HepG2 (cell line): ENCODE data around the gene CNTN5. TPM values are rescaled to one million over a fixed set of nuclear protein-coding genes. Genes with fewer than 3 reads are reported as not detected.

Source experiments
- ATAC-seq: fragments of 200-7000 bp; cut with Tn5 transposase; 3 replicates; pipeline ENCODE4 v1.9.1; 2020; ENCODE audit warnings: mild to moderate bottlenecking, moderate library complexity
- BruUV-seq: library from RNA; stranded (reverse); fragments of 400-500 nt; replicated peaks from 2 replicates; lab custom pipeline; 2021; lab: Mats Ljungman, UMichigan
- CTCF ChIA-PET: fragments of 300-600 bp; formaldehyde crosslinking; extraction: SDS; loops from one replicate; lab custom pipeline; 2021; ENCODE audit warnings: low total read pairs, inconsistent platforms, low intra/inter-chr PET ratio; lab: Yijun Ruan, JAX
- POLR2A ChIA-PET: fragments of 350-600 bp; sonication (Branson Sonifier 250); formaldehyde crosslinking; loops from one replicate; lab custom pipeline; 2020; ENCODE audit warnings: antibody characterized with exemption, inconsistent platforms; lab: Yijun Ruan, JAX
- DNase-seq: peaks from one replicate; pipeline ENCODE4 v3.0.0-alpha.2; 2015; ENCODE audit warnings: low spot score
- FAIRE-seq: peaks from 3 replicates; lab custom pipeline; 2011; peaks lifted over from hg19 to GRCh38; lab: Jason Lieb, UNC
- H2AFZ ChIP-seq: one replicate; pipeline ENCODE4 v1.6.1; 2011; ENCODE audit warnings: low read length, inconsistent platforms
- H3K27ac ChIP-seq: fragments of 300-600 bp; 3 replicates; pipeline ENCODE4 v1.8.0; 2011; ENCODE audit warnings: mixed run types, mild to moderate bottlenecking, mixed read lengths, low read length, inconsistent platforms; ENCODE audit not compliant: insufficient read depth; ENCODE audit errors: extremely low read length
- H3K27me3 ChIP-seq, 2 experiments: fragments of 200-600 bp in 1 of 2; 2 replicates in 1 of 2; 3 replicates in 1 of 2; pipeline versions ENCODE4 v1.6.0 to v1.8.0; 2011; ENCODE audit warnings: low read length in 2 of 2, mild to moderate bottlenecking in 2 of 2, moderate library complexity in 2 of 2, inconsistent platforms in 1 of 2; ENCODE audit not compliant: insufficient read depth in 2 of 2, control insufficient read depth in 1 of 2
- H3K36me3 ChIP-seq, 2 experiments: fragments of 200-600 bp in 1 of 2; replicated peaks in 1 of 2; 2 replicates in 1 of 2; 3 replicates in 1 of 2; pipeline versions ENCODE4 v1.5.1 to v1.8.0; 2011; ENCODE audit warnings: low read length in 2 of 2, inconsistent platforms in 1 of 2; ENCODE audit not compliant: insufficient read depth in 2 of 2, control insufficient read depth in 1 of 2
- H3K4me1 ChIP-seq: 2 replicates; pipeline ENCODE4 v1.5.1; 2012; ENCODE audit warnings: low read length, inconsistent platforms; ENCODE audit not compliant: insufficient read depth
- H3K4me2 ChIP-seq: 2 replicates; pipeline ENCODE4 v1.6.0; 2011; ENCODE audit warnings: low read depth, low read length, inconsistent platforms
- H3K4me3 ChIP-seq, 3 experiments: fragments of 200-600 bp in 1 of 3; sonication (generic), shearing (Covaris generic) in 1 of 3; replicated peaks in 1 of 3; 2 replicates each; pipeline ENCODE4 v1.5.1; 2011 to 2016; ENCODE audit warnings: low read length in 3 of 3, inconsistent platforms in 2 of 3, low read depth in 2 of 3, mild to moderate bottlenecking in 2 of 3, control low read depth in 1 of 3, mixed read lengths in 1 of 3; ENCODE audit not compliant: insufficient read depth in 1 of 3
- H3K79me2 ChIP-seq: one replicate; pipeline ENCODE4 v1.6.1; 2011; ENCODE audit warnings: low read length, inconsistent platforms; ENCODE audit not compliant: insufficient read depth
- H3K9ac ChIP-seq: 2 replicates; pipeline ENCODE4 v1.6.0; 2011; ENCODE audit warnings: mild to moderate bottlenecking, low read depth, low read length, inconsistent platforms; ENCODE audit not compliant: insufficient read depth
- H3K9me3 ChIP-seq: 2 replicates; pipeline ENCODE4 v1.5.1; 2012; ENCODE audit warnings: mild to moderate bottlenecking, low read length
- H4K20me1 ChIP-seq: 2 replicates; pipeline ENCODE4 v1.6.0; 2011; ENCODE audit warnings: inconsistent platforms, mild to moderate bottlenecking, low read length, moderate library complexity; ENCODE audit not compliant: insufficient read depth
- ARID5B ChIP-seq: IDR thresholded peaks from 2 replicates; pipeline ENCODE4 v1.4.0; 2020; ENCODE audit warnings: mild to moderate bottlenecking, missing genetic modification reagents
- KLF16 ChIP-seq, 2 experiments: sonication (generic) in 1 of 2; formaldehyde crosslinking in 1 of 2; IDR thresholded peaks; 2 replicates each; pipeline versions ENCODE4 v1.6.1 to v1.8.0; 2016 to 2023; ENCODE audit warnings: missing genetic modification reagents in 2 of 2, missing compliant biosample characterization in 1 of 2
- NCOA2 ChIP-seq: sonication (generic); formaldehyde crosslinking; IDR thresholded peaks from 2 replicates; pipeline ENCODE4 v1.8.0; 2022; ENCODE audit warnings: inconsistent platforms
- NKX3-1 ChIP-seq: sonication (generic); formaldehyde crosslinking; IDR thresholded peaks from 2 replicates; pipeline ENCODE4 v1.5.0; 2020; ENCODE audit warnings: missing genetic modification reagents
- PAX8 ChIP-seq: sonication (generic); formaldehyde crosslinking; IDR thresholded peaks from 2 replicates; pipeline ENCODE4 v1.8.0; 2022; ENCODE audit warnings: mild to moderate bottlenecking, missing genetic modification reagents, borderline replicate concordance
- PLRG1 ChIP-seq: fragments of 450-650 bp; conservative IDR thresholded peaks from 2 replicates; pipeline ENCODE4 v1.6.1; 2016
- RAD21 ChIP-seq: fragments of 450-650 bp; formaldehyde crosslinking; IDR thresholded peaks from 2 replicates; pipeline ENCODE4 v1.5.0; 2020; ENCODE audit warnings: mild to moderate bottlenecking
- ZBTB44 ChIP-seq: sonication (generic); formaldehyde crosslinking; IDR thresholded peaks from 2 replicates; pipeline ENCODE4 v1.4.0; 2020; ENCODE audit warnings: missing genetic modification reagents
- ZNF720 ChIP-seq: sonication (generic); formaldehyde crosslinking; IDR thresholded peaks from 2 replicates; pipeline ENCODE4 v1.4.0; 2020; ENCODE audit warnings: missing genetic modification reagents
- ZSCAN22 ChIP-seq: sonication (generic); formaldehyde crosslinking; IDR thresholded peaks from 2 replicates; pipeline ENCODE4 v1.4.0; 2020; ENCODE audit warnings: mild to moderate bottlenecking, missing genetic modification reagents
- WGBS: methylation state at CpG from one replicate; pipeline ENCODE4 v1.1.6; 2017; ENCODE audit warnings: low lambda C conversion rate; 5-methylcytosine and 5-hydroxymethylcytosine counted together
- in situ Hi-C: cut with HindIII; loops from 2 replicates; pipeline ENCODE4 v1.10.0; 2017; ENCODE audit warnings: low pct_unique_long_range_greater_than_20kb; ENCODE audit not compliant: extremely low pct_ligation_motif_present
- intact Hi-C: fragments of 100-400 bp; cut with micrococcal nuclease; formaldehyde crosslinking; loops from one replicate; pipeline ENCODE4 v1.10.0; 2022; ENCODE audit not compliant: unreplicated experiment
- polyA plus RNA-seq, 8 experiments: library from polyadenylated mRNA; depleted of rRNA in 3 of 8; stranded (reverse) in 7 of 8; unstranded in 1 of 8; fragments of >200 nt; fragmentation: Illumina TruSeq in 4 of 8; extraction: Trizol in 4 of 8; gene quantifications; 2 replicates each; pipeline versions ENCODE4 v1.2.1 to v1.2.3, GENCODE V29; 2011 to 2016; ENCODE audit warnings: low read depth in 4 of 8, missing spikeins in 1 of 8, mixed read lengths in 1 of 8; ENCODE audit not compliant: insufficient read depth in 1 of 8
- total RNA-seq, 5 experiments: library from RNA; depleted of rRNA; stranded (reverse); fragments of >200 nt; fragmentation: Illumina TruSeq; extraction: Trizol; gene quantifications; 2 replicates each; pipeline ENCODE4 v1.2.3, GENCODE V29; 2016; ENCODE audit warnings: low read depth in 1 of 5

CNTN5 gene
- total and polyA plus RNA-seq, 2 of the 13 experiments (the other 11 are each of a cell fraction or from before 2014, with no cell fraction given) = not detected

- in situ Hi-C loops = no loop called here
- no peak for ATAC-seq
- WGBS = 0% methylated on average over 4 of the region's 4 CpGs
Observed at GRCh38 chr11:99423428-99423983, 402.8 kb downstream of the CNTN5 start.

More at GRCh38 chr11:99423428-99423983, 402.8 kb downstream of the CNTN5 start:
- ChIA-PET POLR2A (no interaction called here), CTCF (no interaction called here)
- Histone ChIP-seq H3K4me3 (no peak overlapping the region), H3K27ac (no peak overlapping the region), H3K79me2 (no peaks in the 10 kb centered on the region), H3K27me3 (no peaks in the 10 kb centered on the region; a peak in 1 of 5 replicates), H3K4me1 (no peaks in the 10 kb centered on the region), H2AFZ (no peak overlapping the region), H3K36me3 (no peaks in the 10 kb centered on the region), H4K20me1 (no peaks in the 10 kb centered on the region), H3K4me2 (no peak overlapping the region), H3K9me3 (no peaks in the 10 kb centered on the region), H3K9ac (no peak overlapping the region)
- TF ChIP-seq ZSCAN22 (CRISPR knock-in tag) (no peak), ZNF720 (CRISPR knock-in tag) (no peak), NKX3-1 (CRISPR knock-in tag) (no peak), PLRG1 (no peak), PAX8 (CRISPR knock-in tag) (no peak), NCOA2 (no peak), RAD21 (CRISPR knock-in tag) (no peak), KLF16 (CRISPR knock-in tag; IDR thresholded peaks at IDR 0.05) (no peak), ARID5B (CRISPR knock-in tag) (no peak), ZBTB44 (CRISPR knock-in tag) (no peak)
- intact Hi-C loops = no loop called here
- DNase-seq = no peak
- no TSS peak for BruUV-seq
- no peak for FAIRE-seq
